Activated CD8-positive, alpha-beta memory T cell treated with anti-CD3 and anti-CD28 coated beads for 4 hours (primary cell): ENCODE measurements around the gene EFNB2.

Source experiments
- DNase-seq, 2 donors: peaks; one replicate each; pipeline ENCODE4 v3.0.0-alpha.2; 2020; ENCODE audit warnings: low read depth in 2 of 2

Gene EFNB2

GRCh38 chr13:106535552-106536243 is at the start of gene EFNB2:
TSS of gene EFNB2 (minus strand) at chr13:106535662. CDS start at chr13:106534964, 698 bp downstream.
- peak; percentile 64 to 73 for DNase-seq

GRCh38 chr13:106581225-106581624 is 45.8 kb upstream of the EFNB2 start:
- no peak for DNase-seq

GRCh38 chr13:106575896-106576295 is 40.4 kb upstream of the EFNB2 start:
- DNase-seq: no peak

GRCh38 chr13:106573868-106574267 is 38.4 kb upstream of the EFNB2 start:
- DNase-seq: no peak

GRCh38 chr13:106573284-106573846 is 37.9 kb upstream of the EFNB2 start:
- DNase-seq: no peak

- peak; percentile 41 to 67 for DNase-seq
Observed at GRCh38 chr13:106570299-106570852, 34.9 kb upstream of the EFNB2 start.

- no peak for DNase-seq
Observed at GRCh38 chr13:106569233-106570095, 34.0 kb upstream of the EFNB2 start.

- no peak for DNase-seq
Observed at GRCh38 chr13:106568299-106569003, 33.0 kb upstream of the EFNB2 start.

GRCh38 chr13:106567474-106568298 is 32.2 kb upstream of the EFNB2 start, which contains the start of gene ARGLU1:
TSS of gene ARGLU1 (minus strand) at chr13:106568137. CDS start at chr13:106567919, 218 bp downstream.
- DNase-seq: peak; percentile 88 to 91

GRCh38 chr13:106566641-106567473 is 31.4 kb upstream of the EFNB2 start:
- peak in 1 of 2 donors; percentile 9 for DNase-seq

GRCh38 chr13:106565127-106565775 is 29.8 kb upstream of the EFNB2 start:
- DNase-seq: no peak

GRCh38 chr13:106562301-106562700 is 26.8 kb upstream of the EFNB2 start:
- DNase-seq: no peak

GRCh38 chr13:106561551-106562170 is 26.2 kb upstream of the EFNB2 start:
- no peak for DNase-seq

GRCh38 chr13:106560821-106561220 is 25.4 kb upstream of the EFNB2 start:
- no peak for DNase-seq

- no peak for DNase-seq
Observed at GRCh38 chr13:106558527-106558926, 23.1 kb upstream of the EFNB2 start.

GRCh38 chr13:106555631-106556328 is 20.3 kb upstream of the EFNB2 start:
- no peak for DNase-seq

GRCh38 chr13:106551751-106552150 is 16.3 kb upstream of the EFNB2 start:
- DNase-seq: no peak

GRCh38 chr13:106551350-106551749 is 15.9 kb upstream of the EFNB2 start:
- no peak for DNase-seq
